ENCODE data around the gene SUSD5.
"Not testable (repeated sequence)": the region's sequence is repeated elsewhere in the genome, so short reads cannot be mapped to it uniquely, and the experiment has no call there.

SUSD5 gene

GRCh38 chr3:33187368-33187634, 31.3 kb downstream of the SUSD5 start:
- no peaks in the 10 kb centered on the region for H3K9me3 ChIP-seq
- H3K4me3 ChIP-seq (ENCODE audit: low read depth, low read length) = no peak overlapping the region
- H3K36me3 ChIP-seq = no peaks in the 10 kb centered on the region
- no peaks in the 10 kb centered on the region for H3K27me3 ChIP-seq
- no peak for TF ChIP-seq CTCF (IDR thresholded peaks at IDR 0.05; ENCODE audit: low read depth, low read length)
- DNase-seq = no peak
- no peaks in the 10 kb centered on the region for H3K4me1 ChIP-seq

DNA sequence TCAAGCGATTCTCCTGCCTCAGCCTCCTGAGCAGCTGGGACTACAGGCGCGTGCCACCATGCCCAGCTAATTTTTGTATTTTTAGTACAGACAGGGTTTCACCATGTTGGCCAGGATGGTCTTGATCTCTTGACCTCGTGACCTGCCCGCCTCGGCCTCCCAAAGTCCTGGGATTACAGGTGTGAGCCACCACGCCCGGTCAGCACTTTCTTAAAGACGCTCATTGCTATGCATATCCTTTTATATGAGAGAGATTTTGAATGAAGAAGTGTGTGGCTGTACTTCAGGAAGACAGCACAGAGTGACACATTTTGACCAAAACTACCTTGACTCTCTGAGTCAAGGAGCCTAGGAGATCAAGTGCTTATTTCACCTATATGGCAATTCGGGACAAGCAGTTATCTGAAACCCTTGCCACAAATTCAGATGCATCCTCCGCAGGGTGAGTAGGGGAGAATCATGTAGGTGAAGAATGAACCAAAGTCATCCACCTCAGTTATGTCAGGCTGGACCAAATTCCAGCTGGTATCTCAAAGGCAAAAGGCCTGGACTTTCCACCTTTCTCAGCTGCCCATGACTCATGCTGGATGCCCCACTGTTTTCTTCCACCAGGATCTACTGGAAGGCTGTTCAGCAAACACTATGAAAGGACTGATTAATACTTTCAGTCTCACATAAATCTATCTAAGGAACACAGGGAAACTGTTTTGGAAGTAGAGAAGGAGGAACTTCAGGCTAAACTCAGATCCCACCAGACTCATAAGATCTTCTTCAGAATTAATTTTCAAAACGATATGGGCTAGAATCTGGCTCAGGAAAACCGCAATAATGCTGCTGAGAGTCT, 31.9 kb downstream of the SUSD5 start:
- Histone ChIP-seq H3K36me3 (no peaks in the 10 kb centered on the region), H3K4me3 (ENCODE audit: low read depth, low read length) (no peak overlapping the region), H3K4me1 (no peaks in the 10 kb centered on the region), H3K9me3 (no peaks in the 10 kb centered on the region), H3K27me3 (no peaks in the 10 kb centered on the region)
- DNase-seq = no peak
- TF ChIP-seq CTCF (IDR thresholded peaks at IDR 0.05; ENCODE audit: low read depth, low read length) = no peak

- no peaks in the 10 kb centered on the region for H3K36me3 ChIP-seq
- no peak for DNase-seq
- no peaks in the 10 kb centered on the region for H3K27me3 ChIP-seq
- no peaks in the 10 kb centered on the region for H3K9me3 ChIP-seq
- H3K4me3 ChIP-seq (ENCODE audit: low read depth, low read length) = no peak overlapping the region
- no peak for TF ChIP-seq CTCF (IDR thresholded peaks at IDR 0.05; ENCODE audit: low read depth, low read length)
- H3K4me1 ChIP-seq = no peaks in the 10 kb centered on the region
Observed at GRCh38 chr3:33184863-33185262, 33.7 kb downstream of the SUSD5 start.

- not testable (repeated sequence) for H3K4me1 ChIP-seq
Observed at GRCh38 chr3:33181641-33182040, 37.0 kb downstream of the SUSD5 start.

GRCh38 chr3:33181229-33181628, 37.4 kb downstream of the SUSD5 start:
- no peak for TF ChIP-seq CTCF (IDR thresholded peaks at IDR 0.05; ENCODE audit: low read depth, low read length)
- Histone ChIP-seq H3K27me3 (no peaks in the 10 kb centered on the region), H3K4me1 (no peaks in the 10 kb centered on the region), H3K4me3 (ENCODE audit: low read depth, low read length) (no peak overlapping the region), H3K36me3 (no peaks in the 10 kb centered on the region), H3K9me3 (no peaks in the 10 kb centered on the region)
- DNase-seq = no peak

More at GRCh38 chr3:33181641-33182040, 37.0 kb downstream of the SUSD5 start:
- DNase-seq; H3K9me3 ChIP-seq; H3K4me3 ChIP-seq (ENCODE audit: low read depth, low read length); H3K27me3 ChIP-seq; H3K36me3 ChIP-seq: not testable (repeated sequence)

DNA sequence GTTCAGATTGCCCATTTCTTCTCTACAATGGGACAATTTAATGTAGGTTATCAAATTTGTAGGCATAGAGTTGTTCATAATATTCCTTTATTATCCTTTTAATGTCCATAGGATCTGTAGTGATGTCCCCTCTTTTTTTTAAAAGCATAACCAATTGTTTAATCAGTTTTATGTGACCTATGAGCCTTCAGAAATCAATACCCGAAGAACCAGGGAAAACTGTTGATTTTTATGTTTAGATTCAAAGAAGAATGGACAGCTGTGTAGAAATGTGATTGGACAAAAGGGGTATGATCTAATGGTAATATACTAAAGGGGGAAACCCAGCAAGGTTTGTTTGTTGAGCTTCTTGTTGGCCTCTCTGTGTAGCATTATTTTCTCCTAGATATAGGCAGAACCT, 39.5 kb downstream of the SUSD5 start:
- H3K9me3 ChIP-seq = no peaks in the 10 kb centered on the region
- no peak for TF ChIP-seq CTCF (IDR thresholded peaks at IDR 0.05; ENCODE audit: low read depth, low read length)
- no peak for DNase-seq
- H3K36me3 ChIP-seq = no peaks in the 10 kb centered on the region
- H3K27me3 ChIP-seq = no peaks in the 10 kb centered on the region
- H3K4me3 ChIP-seq (ENCODE audit: low read depth, low read length) = no peak overlapping the region
- H3K4me1 ChIP-seq = no peaks in the 10 kb centered on the region

Data from BE2C (cell line).